Hematopoietic multipotent progenitor cell (in vitro differentiated cells): ENCODE results near the gene PFN3. TPM values are rescaled to one million over a fixed set of nuclear protein-coding genes. Genes with fewer than 3 reads are reported as not detected.

Experiments used
- total RNA-seq: library from RNA; depleted of rRNA; stranded (reverse); fragments of >200 nt; gene quantifications from one replicate; pipeline ENCODE4 v1.2.3, GENCODE V29; 2012

PFN3 gene
- total RNA-seq, 1 donor = not detected

Other genes with a start within 250 kb of the PFN3 start
- 32.6 TPM for gene RAB24, start 96.9 kb downstream of the PFN3 start, total RNA-seq
- 105 TPM for gene PRELID1, start 96.9 kb downstream of the PFN3 start, total RNA-seq
- gene MXD3, start 88.8 kb downstream of the PFN3 start, total RNA-seq = 11.0 TPM
- 423 TPM for gene LMAN2, start 49.0 kb downstream of the PFN3 start, total RNA-seq
- 46.0 TPM for gene RGS14, start 42.7 kb downstream of the PFN3 start, total RNA-seq
- under 0.01 TPM for gene SLC34A1, start 16.2 kb downstream of the PFN3 start, total RNA-seq
- gene F12, start 8.9 kb upstream of the PFN3 start, total RNA-seq = 3.2 TPM
- 98.0 TPM for gene GRK6, start 26.0 kb upstream of the PFN3 start, total RNA-seq
- 30.7 TPM for gene PRR7, start 46.2 kb upstream of the PFN3 start, total RNA-seq
- gene DBN1, start 73.0 kb upstream of the PFN3 start, total RNA-seq = 28.5 TPM
- 21.3 TPM for gene PDLIM7, start 96.9 kb upstream of the PFN3 start, total RNA-seq
- 57.1 TPM for gene DOK3, start 109.2 kb upstream of the PFN3 start, total RNA-seq
- 166 TPM for gene DDX41, start 116.3 kb upstream of the PFN3 start, total RNA-seq
- 35.5 TPM for gene FAM193B, start 153.9 kb upstream of the PFN3 start, total RNA-seq
- gene TMED9, start 191.5 kb upstream of the PFN3 start, total RNA-seq = 67.9 TPM
- gene B4GALT7, start 199.5 kb upstream of the PFN3 start, total RNA-seq = 38.0 TPM